Endothelial cell of umbilical vein (primary cell): ENCODE results near the gene CRACR2B. TPM values are rescaled to one million over a fixed set of nuclear protein-coding genes. Genes with fewer than 3 reads are reported as not detected.

ENCODE experiments used
- BruUV-seq: library from RNA; stranded (reverse); fragments of 400-500 nt; replicated peaks from 2 replicates; lab custom pipeline; 2021; lab: Mats Ljungman, UMichigan
- CTCF ChIA-PET: fragments of 300-600, 350-600 bp; sonication (Branson Sonifier 250); formaldehyde crosslinking; loops from one replicate; lab custom pipeline; 2021; ENCODE audit warnings: antibody characterized with exemption, inconsistent platforms; lab: Charles Lee
- POLR2A ChIA-PET: fragments of 300-600, 350-600 bp; sonication (Branson Sonifier 250); formaldehyde crosslinking; loops from one replicate; lab custom pipeline; 2021; ENCODE audit warnings: antibody characterized with exemption, inconsistent platforms; lab: Charles Lee
- DNase-seq: peaks from one replicate; pipeline ENCODE4 v3.0.0-alpha.2; 2011; ENCODE audit warnings: low read depth, low spot score
- FAIRE-seq: peaks from 2 replicates; lab custom pipeline; 2011; peaks lifted over from hg19 to GRCh38; lab: Jason Lieb, UNC
- H2AFZ ChIP-seq: 2 replicates; pipeline ENCODE4 v1.6.0; 2012; ENCODE audit warnings: low read depth, low read length, control low read depth, inconsistent platforms
- H3K27ac ChIP-seq: 2 replicates; pipeline ENCODE4 v1.5.1; 2011; ENCODE audit warnings: low read depth, mild to moderate bottlenecking, control low read depth, low read length, moderate library complexity; ENCODE audit not compliant: insufficient read depth
- H3K27me3 ChIP-seq, 2 experiments: 2 replicates each; pipeline versions ENCODE4 v1.6.0 to v1.6.1; 2011; ENCODE audit warnings: low read length in 2 of 2, mixed read lengths in 1 of 2; ENCODE audit not compliant: control insufficient read depth in 2 of 2, insufficient read depth in 2 of 2
- H3K36me3 ChIP-seq, 2 experiments: 2 replicates in 1 of 2; 3 replicates in 1 of 2; pipeline ENCODE4 v1.5.1; 2011; ENCODE audit warnings: low read length in 2 of 2, mild to moderate bottlenecking in 1 of 2, moderate library complexity in 1 of 2; ENCODE audit not compliant: control insufficient read depth in 2 of 2, insufficient read depth in 2 of 2; ENCODE audit errors: extremely low read depth in 1 of 2
- H3K4me1 ChIP-seq: 3 replicates; pipeline ENCODE4 v1.5.1; 2011; ENCODE audit warnings: mild to moderate bottlenecking, low read length; ENCODE audit not compliant: control insufficient read depth, insufficient read depth; ENCODE audit errors: extremely low read depth
- H3K4me2 ChIP-seq: 2 replicates; pipeline ENCODE4 v1.6.1; 2011; ENCODE audit warnings: low read length, control low read depth, mixed read lengths; ENCODE audit not compliant: insufficient read depth
- H3K4me3 ChIP-seq, 3 experiments: fragments of 200-600 bp in 1 of 3; sonication (generic), shearing (Covaris generic) in 1 of 3; replicated peaks in 1 of 3; 2 replicates each; pipeline ENCODE4 v1.5.1; 2011 to 2016; ENCODE audit warnings: control low read depth in 3 of 3, low read length in 3 of 3, mild to moderate bottlenecking in 2 of 3, inconsistent platforms in 1 of 3, low read depth in 1 of 3, moderate library complexity in 1 of 3; ENCODE audit not compliant: insufficient read depth in 1 of 3
- H3K79me2 ChIP-seq: 2 replicates; pipeline ENCODE4 v1.6.0; 2012; ENCODE audit warnings: low read length, inconsistent platforms; ENCODE audit not compliant: control insufficient read depth, insufficient read depth
- H3K9ac ChIP-seq: replicated peaks from 2 replicates; pipeline ENCODE3; 2011; ENCODE audit warnings: low read length, control low read depth; ENCODE audit not compliant: insufficient read depth; ENCODE audit errors: extremely low read depth
- H3K9me1 ChIP-seq: replicated peaks from 3 replicates; pipeline ENCODE4 v1.6.0; 2011; ENCODE audit warnings: mild to moderate bottlenecking, low read length; ENCODE audit not compliant: control insufficient read depth, insufficient read depth; ENCODE audit errors: extremely low read depth
- H3K9me3 ChIP-seq: replicated peaks from 2 replicates; pipeline ENCODE4 v1.5.1; 2012; ENCODE audit warnings: low read length, inconsistent platforms; ENCODE audit not compliant: control insufficient read depth, insufficient read depth
- H4K20me1 ChIP-seq: replicated peaks from 2 replicates; pipeline ENCODE3; 2011; ENCODE audit warnings: mild to moderate bottlenecking, low read length; ENCODE audit not compliant: control insufficient read depth, insufficient read depth; ENCODE audit errors: extremely low read depth
- CTCF ChIP-seq, 2 donors: IDR thresholded peaks; 1 replicate in 1 of 2; 2 replicates in 1 of 2; pipeline ENCODE4 v1.5.1; 2011; ENCODE audit warnings: low read length in 2 of 2, mild to moderate bottlenecking in 2 of 2, moderate library complexity in 2 of 2, control low read depth in 1 of 2, inconsistent platforms in 1 of 2, low read depth in 1 of 2; ENCODE audit not compliant: insufficient read depth in 1 of 2; ENCODE audit errors: extremely low read depth in 1 of 2
- EZH2 ChIP-seq: IDR thresholded peaks from 2 replicates; pipeline ENCODE4 v1.6.1; 2012; ENCODE audit warnings: borderline replicate concordance, low read depth, mild to moderate bottlenecking, moderate library complexity, low read length, inconsistent platforms; ENCODE audit not compliant: severe bottlenecking
- FOS ChIP-seq: IDR thresholded peaks from 2 replicates; pipeline ENCODE4 v1.6.1; 2011; ENCODE audit warnings: mild to moderate bottlenecking, low read length, moderate library complexity, borderline replicate concordance; ENCODE audit not compliant: insufficient read depth
- GATA2 ChIP-seq: IDR thresholded peaks from 2 replicates; pipeline ENCODE4 v1.7.0; 2011; ENCODE audit warnings: low read depth, mild to moderate bottlenecking, moderate library complexity, mixed read lengths, low read length; ENCODE audit not compliant: insufficient read length, insufficient read depth
- JUN ChIP-seq: IDR thresholded peaks from 2 replicates; pipeline ENCODE4 v1.6.1; 2011; ENCODE audit warnings: borderline replicate concordance, low read depth; ENCODE audit not compliant: insufficient read length, insufficient read depth
- MAX ChIP-seq: IDR thresholded peaks from 2 replicates; pipeline ENCODE4 v1.6.1; 2011; ENCODE audit not compliant: insufficient read depth, insufficient read length
- MYC ChIP-seq: IDR thresholded peaks from one replicate; pipeline ENCODE4 v1.6.1; 2011; ENCODE audit warnings: mild to moderate bottlenecking, low read depth, low read length
- POLR2A ChIP-seq: IDR thresholded peaks from 2 replicates; pipeline ENCODE4 v1.6.1; 2012; ENCODE audit warnings: low read depth, mild to moderate bottlenecking, control low read depth, low read length
- POLR2AphosphoS5 ChIP-seq: IDR thresholded peaks from 2 replicates; pipeline ENCODE4 v1.6.1; 2012; ENCODE audit warnings: low read depth, mild to moderate bottlenecking, control low read depth, low read length, moderate library complexity; ENCODE audit not compliant: insufficient read depth
- dilution Hi-C: fragments of 300-500 bp; cut with MboI; formaldehyde crosslinking; loops from one replicate; pipeline ENCODE4 v1.15.0; 2019; ENCODE audit warnings: low sequenced_read_pairs; ENCODE audit not compliant: extremely low pct_ligation_motif_present
- intact Hi-C: fragments of 100-400 bp; cut with micrococcal nuclease; formaldehyde crosslinking; loops from one replicate; pipeline ENCODE4 v1.10.0; 2022
- polyA plus RNA-seq, 4 experiments: library from polyadenylated mRNA; depleted of rRNA in 3 of 4; stranded (reverse) in 3 of 4; unstranded in 1 of 4; fragments of >200 nt; gene quantifications; 2 replicates each; pipeline versions ENCODE4 v1.2.1 to v1.2.3, GENCODE V29; 2011 to 2012; ENCODE audit warnings: missing spikeins in 1 of 4
- total RNA-seq: library from RNA; stranded (reverse); gene quantifications from 2 replicates; pipeline ENCODE4 v1.2.3, GENCODE V29; 2021

Gene CRACR2B
- total and polyA plus RNA-seq, 2 donors (not counting 3 experiments of a cell fraction or from before 2014, with no cell fraction given): 8.4 to 9.3 TPM

GRCh38 chr11:792535-792821 is 35.2 kb upstream of the CRACR2B start:
- no TSS peak for BruUV-seq
- POLR2A ChIA-PET: no interaction called here
- dilution Hi-C loops: no loop called here
- H3K9me1 ChIP-seq: no peaks in the 10 kb centered on the region
- H2AFZ ChIP-seq: no peak overlapping the region
- no peak overlapping the region for H3K27ac ChIP-seq
- no peaks in the 10 kb centered on the region for H4K20me1 ChIP-seq
- H3K4me2 ChIP-seq: no peak overlapping the region
- CTCF ChIA-PET: no interaction called here
- intact Hi-C loops: no loop called here
- H3K9me3 ChIP-seq: no peaks in the 10 kb centered on the region
- H3K27me3 ChIP-seq: no peaks in the 10 kb centered on the region
- H3K4me3 ChIP-seq: no peak overlapping the region
- H3K9ac ChIP-seq: no peak overlapping the region
- FAIRE-seq (no peak), DNase-seq (no peak)
- H3K36me3 ChIP-seq: no peaks in the 10 kb centered on the region
- H3K79me2 ChIP-seq: peaks cover 11% of the 10 kb centered on the region
- peaks cover 14% of the 10 kb centered on the region for H3K4me1 ChIP-seq
- TF ChIP-seq JUN: no peak
- no peak for TF ChIP-seq CTCF (IDR thresholded peaks at IDR 0.05; ENCODE audit: extremely low read depth in 1 of 2, insufficient read depth in 1 of 2, low read depth in 1 of 2, low read length in 2 of 2)
- no peak for TF ChIP-seq POLR2AphosphoS5
- no peak for TF ChIP-seq EZH2
- no peak for TF ChIP-seq GATA2
- no peak for TF ChIP-seq POLR2A
- TF ChIP-seq MAX: no peak
- no peak for TF ChIP-seq FOS
- TF ChIP-seq MYC: no peak
